GM20000 (cell line): ENCODE results near the gene LSM14A.

Source experiments
- DNase-seq: peaks from one replicate; pipeline ENCODE4 v3.0.0; 2012; ENCODE audit warnings: low spot score
- TF ChIP-seq, protein P1 (sequence below): IDR thresholded peaks from 2 replicates; pipeline ENCODE4 v1.5.1; 2012; ENCODE audit warnings: mild to moderate bottlenecking, control low read depth; ENCODE audit errors: extremely low read depth, missing control alignments

Gene LSM14A

DNA sequence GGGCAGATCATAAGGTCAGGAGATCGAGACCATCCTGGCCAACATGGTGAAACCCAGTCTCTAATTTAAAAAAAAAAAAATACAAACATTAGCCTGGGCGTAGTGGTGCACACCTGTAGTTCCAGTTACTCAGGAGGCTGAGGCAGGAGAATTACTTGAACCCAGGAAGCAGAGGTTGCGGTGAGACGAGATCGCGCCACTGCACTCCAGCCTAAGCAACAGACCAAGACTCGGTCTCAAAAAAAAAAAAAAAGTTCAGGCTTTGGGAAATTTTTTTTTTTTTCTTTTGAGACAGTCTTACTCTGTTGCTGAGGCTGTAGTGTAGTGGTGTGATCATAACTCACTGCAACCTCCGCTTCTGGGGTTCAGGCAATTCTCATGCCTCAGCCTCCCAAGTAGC is 14.7 kb downstream of the LSM14A start:
- no peak for DNase-seq
- TF ChIP-seq, protein P1, sequence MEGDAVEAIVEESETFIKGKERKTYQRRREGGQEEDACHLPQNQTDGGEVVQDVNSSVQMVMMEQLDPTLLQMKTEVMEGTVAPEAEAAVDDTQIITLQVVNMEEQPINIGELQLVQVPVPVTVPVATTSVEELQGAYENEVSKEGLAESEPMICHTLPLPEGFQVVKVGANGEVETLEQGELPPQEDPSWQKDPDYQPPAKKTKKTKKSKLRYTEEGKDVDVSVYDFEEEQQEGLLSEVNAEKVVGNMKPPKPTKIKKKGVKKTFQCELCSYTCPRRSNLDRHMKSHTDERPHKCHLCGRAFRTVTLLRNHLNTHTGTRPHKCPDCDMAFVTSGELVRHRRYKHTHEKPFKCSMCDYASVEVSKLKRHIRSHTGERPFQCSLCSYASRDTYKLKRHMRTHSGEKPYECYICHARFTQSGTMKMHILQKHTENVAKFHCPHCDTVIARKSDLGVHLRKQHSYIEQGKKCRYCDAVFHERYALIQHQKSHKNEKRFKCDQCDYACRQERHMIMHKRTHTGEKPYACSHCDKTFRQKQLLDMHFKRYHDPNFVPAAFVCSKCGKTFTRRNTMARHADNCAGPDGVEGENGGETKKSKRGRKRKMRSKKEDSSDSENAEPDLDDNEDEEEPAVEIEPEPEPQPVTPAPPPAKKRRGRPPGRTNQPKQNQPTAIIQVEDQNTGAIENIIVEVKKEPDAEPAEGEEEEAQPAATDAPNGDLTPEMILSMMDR, result no peak

DNA sequence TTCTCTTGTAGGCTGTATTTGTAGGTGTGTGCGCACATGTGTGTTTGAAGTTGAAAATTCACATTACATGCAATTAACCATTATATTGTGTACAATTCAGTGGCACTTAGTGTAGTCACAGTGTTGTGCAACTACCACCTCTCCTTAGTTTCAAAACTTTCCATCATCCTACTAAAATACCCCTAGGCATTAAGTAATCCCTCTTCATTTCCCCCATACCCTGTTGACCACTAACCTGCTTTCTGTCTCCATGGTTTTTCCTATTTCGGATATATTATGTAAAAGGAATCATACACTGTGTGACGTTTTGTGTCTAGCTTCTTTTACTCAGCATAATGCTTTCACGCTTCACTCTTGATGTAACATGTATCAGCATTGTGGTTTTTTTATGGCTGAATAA is 16.1 kb downstream of the LSM14A start:
- DNase-seq, result no peak
- TF ChIP-seq, protein P1, result no peak

DNA sequence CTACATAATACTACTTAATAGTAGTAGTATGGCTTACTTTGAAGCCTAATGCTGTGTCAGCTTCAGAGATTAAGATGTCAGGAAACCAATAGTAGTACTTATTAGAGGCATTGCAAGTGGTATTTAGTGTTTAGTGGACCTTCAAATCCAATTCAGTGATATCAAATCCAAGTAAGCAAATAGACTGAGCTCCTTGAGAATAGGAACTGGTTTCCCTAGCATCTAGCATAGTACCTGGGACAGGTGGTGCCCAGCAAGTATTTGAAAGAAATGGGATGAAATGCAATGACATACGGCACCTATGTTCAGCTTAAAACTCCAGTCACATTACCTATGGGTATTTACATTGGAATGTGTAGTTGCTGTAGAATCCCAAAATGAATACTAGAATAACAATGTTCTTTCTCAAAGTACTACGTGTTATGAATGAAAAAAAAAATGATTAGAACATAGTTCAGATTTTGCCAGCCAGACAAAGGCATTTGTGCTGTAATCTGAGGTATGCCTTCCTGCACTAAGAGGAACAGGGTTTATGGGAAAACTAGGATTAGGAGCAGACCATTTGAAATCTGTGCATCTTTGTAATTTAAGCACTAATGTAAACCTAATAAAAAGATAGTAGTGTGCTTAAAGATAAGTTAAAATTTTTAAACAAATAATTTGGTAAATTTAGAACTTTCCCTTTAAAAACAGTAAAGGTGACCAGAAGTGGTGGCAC is 17.1 kb downstream of the LSM14A start:
- DNase-seq, result no peak
- TF ChIP-seq, protein P1, result no peak

DNA sequence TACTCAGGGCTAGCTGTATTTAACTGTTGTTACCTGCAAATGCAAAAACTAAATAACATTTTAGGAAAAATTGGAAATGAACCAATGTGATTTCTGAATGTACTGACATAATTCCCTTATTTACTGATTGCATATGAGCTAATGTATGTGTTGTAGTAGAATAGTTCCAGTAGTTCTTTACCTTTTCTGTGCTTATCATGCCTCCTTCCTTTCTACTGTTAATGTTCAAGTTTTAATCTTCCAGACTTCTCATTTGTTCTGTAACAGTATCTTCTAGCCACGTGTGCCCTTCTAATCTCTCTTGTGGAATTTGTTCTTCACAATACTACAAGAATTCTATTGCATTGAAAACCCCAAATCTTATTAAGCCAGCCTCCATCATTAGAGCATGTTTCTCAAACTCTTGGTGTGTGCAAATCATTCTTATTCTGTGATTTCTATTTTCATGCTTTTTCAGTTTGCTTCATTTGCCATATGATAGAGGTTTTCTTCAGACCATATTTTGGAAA is 17.7 kb downstream of the LSM14A start:
- no peak for DNase-seq
- TF ChIP-seq, protein P1, result no peak

DNA sequence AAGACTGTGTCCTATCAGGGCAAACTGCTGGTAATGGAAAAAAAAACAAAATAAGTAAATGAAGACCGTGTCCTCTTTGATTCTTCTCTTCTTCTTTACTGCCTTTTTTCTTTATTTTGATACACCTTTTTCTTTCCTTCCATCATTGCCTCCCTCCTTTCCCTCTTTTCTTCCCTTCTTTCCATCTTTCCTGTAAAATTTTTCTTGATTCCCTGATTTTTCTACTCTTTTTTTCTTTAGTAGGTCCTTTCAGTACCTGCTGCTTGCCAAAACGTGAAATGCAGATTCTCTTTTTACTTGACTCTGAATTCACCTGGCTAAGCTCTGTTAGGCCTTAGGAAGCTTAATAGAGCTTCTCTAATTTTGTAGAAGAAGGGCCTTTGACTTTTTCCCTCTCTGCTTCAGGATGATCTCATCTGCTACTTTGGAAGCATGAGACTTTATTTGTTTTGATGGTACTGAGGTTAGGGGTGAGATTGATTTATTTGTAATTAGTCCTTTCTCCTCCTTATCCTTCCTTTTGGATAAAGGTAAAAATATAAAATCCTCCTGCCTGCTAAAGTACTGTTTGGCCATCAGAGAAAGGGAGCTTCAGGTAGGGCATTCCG is 19.2 kb downstream of the LSM14A start:
- DNase-seq, result no peak
- TF ChIP-seq, protein P1, result no peak

DNA sequence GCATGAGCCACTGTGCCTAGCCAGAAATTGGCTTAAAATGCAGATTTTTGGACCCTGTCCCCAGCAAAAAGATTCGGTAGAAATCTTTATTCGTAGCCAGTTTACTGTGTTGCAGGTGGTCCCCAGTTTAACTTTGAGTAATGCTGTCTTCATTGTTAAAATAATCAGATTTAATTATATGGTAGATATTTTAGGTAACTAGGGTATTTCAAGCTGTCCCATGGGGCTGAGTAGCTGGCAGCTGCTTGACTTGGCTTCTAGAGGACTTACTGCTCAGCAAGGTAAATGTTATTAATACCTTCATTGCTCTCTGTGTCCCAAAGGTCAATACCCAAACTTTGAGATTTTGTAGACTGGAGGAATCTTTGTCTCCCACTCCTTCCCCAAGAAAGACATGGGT is 21.1 kb downstream of the LSM14A start:
- DNase-seq, result no peak
- TF ChIP-seq, protein P1, result no peak

DNA sequence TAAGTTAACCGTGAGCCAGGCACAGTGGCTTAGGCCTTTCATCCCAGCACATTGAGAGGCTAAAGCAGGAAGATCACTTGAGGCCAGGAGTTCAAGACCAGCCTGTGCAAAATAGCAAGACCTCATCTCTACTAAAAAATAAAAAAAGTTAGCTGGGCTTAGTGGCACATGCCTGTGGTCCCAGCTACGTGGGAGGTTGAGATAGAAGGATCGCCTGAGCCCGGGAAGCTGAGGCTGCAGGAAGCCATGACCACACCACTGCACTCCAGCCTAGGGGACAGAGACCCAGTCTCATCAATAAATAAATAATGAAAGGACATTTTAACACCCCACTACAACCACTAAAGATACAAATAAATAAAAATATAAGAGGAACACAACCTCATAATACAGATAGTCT is 21.6 kb downstream of the LSM14A start:
- TF ChIP-seq, protein P1, result no peak
- no peak for DNase-seq
